HG02943 (cell line): ENCODE results near the gene TNIP3.

Experiments used
- ATAC-seq: cut with Tn5 transposase; IDR thresholded peaks from one replicate; pipeline ENCODE4 v1.9.1; 2021; ENCODE audit warnings: mild to moderate bottlenecking, low read depth, moderate library complexity; ENCODE audit not compliant: unreplicated experiment

The TNIP3 gene

DNA sequence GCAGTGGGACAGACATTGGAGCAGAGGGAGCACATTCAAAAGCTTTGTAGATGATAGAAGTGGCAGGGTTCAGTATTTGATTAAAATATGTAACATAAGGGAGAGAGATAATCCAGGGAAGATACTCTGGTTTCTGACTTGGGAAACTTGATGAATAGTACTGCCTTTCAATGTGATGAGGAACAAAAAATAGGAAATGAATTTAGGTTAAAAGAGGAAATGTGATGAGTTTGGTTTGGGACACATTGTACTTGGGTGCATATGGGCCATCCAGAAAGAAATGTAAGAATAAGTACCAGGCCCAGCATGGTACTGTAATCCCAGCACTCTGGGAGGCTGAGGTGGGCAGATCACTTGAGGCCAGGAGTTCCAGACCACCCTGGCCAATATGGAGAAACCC lies 70.9 kb downstream of the TNIP3 start:
- ATAC-seq: no peak

DNA sequence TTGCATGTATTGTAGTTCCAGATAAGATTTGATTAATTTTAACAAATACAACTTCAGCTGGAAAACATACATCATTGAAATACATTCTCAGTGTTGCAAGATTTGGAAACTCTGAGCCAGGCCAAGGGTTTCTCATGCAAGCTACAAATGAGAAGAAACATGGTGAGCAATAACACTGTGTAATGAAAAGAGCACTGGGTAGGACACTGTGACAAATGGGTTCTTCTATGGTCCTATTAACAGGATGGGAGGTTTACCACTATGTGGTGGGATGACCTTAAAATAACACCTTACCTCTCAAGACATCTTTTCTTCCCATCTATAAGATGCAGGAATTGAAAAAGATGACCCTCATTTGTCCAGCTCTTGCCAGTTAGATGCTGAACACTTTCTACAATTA lies 72.2 kb downstream of the TNIP3 start:
- ATAC-seq: no peak

DNA sequence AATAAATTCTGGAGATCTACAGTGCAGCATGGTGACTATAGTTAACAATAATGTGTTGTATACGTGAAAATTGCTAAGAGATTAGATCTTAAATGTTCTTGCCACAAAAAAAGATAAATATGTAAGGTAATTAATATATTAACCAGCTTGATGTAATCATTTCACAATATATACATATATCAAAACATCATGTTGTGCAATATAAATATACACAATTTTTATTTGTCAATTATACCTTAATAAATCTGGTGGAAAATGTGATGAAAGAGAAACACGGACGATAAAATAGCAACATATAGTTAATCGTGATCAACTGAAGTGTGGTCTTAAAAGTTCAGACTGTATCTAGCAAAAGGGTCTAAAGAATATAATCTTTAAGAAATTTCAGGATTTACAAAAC lies 75.3 kb downstream of the TNIP3 start:
- ATAC-seq: no peak
